ENCODE measurements around the gene STAT6.

DNA sequence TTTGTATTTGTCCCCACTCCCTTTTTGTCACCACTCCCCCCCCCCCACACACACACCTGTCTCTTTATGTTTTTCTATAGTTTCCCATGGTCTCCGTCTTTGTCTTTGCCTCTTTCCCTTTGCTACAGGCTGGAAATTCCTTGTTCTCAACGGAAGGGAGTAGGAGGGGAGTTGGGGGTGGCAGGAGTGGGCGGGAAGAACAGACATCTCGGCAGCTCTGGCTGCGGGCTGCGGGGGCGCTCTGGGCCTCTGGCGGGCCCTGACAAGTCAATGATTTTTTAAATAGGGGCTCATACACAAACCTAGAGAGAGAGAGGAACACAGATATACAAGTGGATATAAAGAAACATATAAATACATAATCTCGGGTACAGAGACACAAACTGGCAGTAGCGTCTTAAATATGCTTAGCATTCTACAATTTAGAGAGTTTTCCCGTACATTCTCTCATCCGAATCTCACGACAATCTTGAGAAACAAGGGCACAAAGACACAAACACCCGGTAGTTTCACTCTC lies 24.6 kb downstream of the STAT6 start:
- TF ChIP-seq EZH2 (IDR thresholded peaks at IDR 0.05) (no peak), POLR2AphosphoS5 (IDR thresholded peaks at IDR 0.05; ENCODE audit: borderline replicate concordance, low read depth, low read length) (no peak; the same call in 1 of the 2 replicates)
